Measurements from ENCODE around the gene MEX3A.
"Not testable (repeated sequence)": the region's sequence is repeated elsewhere in the genome, so short reads cannot be mapped to it uniquely, and the experiment has no call there.

Gene MEX3A

GRCh38 chr1:156117414-156118176 is 35.3 kb upstream of the MEX3A start:
- no peak for DNase-seq

DNA sequence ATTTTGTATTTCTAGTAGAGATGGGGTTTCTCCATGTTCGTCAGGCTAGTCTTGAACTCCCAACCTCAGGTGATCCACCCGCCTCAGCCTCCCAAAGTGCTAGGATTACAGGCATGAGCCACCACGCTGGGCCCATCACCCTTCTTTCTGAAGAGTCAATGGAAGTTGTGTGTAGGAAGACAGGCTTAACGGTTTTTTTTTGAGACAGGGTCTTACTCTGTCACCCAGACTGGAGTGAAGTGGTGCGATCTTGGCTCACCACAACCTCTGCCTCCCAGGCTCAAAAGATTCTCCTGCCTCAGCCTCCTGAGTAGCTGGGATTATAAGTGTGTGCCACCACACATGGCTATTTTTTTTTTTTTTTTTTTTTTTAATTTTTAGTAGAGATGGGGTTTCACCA is 34.5 kb upstream of the MEX3A start:
- not testable (repeated sequence) for DNase-seq

DNA sequence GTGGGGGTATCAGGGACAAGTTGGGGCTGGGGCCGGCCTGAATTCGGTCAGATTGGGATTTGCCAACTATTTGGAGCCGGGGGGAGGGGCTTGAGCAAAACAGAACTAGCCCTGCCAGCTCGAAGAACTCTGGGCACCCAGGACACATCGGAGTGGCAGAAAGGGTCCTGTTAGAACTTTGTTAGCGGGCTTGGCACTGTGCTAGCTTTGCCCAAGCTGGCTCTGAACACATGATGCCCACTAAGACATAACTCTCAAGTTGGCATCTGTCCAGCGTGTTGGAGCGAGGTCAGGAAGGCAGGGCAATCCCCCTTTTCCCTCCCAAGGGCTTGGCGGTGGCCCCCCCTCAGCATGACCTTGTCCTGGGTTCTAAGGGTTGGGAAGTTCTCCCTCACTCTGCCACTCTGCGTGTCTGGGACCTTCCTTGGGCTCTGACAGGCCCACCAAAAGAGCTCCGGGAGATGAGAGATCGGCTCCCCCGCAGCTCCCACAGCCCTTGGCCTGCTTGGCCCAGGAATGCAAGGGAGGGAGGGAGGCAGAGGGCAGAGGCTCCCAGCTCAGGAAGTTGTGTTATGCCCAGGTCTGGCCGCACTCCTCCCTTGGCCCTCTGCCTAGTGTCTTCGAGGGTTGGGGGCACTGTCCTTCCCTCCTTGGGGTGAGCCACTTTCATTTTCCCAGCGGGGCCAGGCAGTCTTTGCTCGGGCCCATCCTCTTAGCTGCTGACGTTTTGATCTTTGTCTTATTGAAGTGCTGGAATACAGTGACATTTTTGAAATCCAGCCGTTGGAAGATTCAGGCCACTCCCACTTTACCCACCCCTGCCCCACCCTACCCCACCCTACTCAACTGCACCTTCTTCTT is 33.5 kb upstream of the MEX3A start:
- DNase-seq = peak; percentile 12 to 14

DNA sequence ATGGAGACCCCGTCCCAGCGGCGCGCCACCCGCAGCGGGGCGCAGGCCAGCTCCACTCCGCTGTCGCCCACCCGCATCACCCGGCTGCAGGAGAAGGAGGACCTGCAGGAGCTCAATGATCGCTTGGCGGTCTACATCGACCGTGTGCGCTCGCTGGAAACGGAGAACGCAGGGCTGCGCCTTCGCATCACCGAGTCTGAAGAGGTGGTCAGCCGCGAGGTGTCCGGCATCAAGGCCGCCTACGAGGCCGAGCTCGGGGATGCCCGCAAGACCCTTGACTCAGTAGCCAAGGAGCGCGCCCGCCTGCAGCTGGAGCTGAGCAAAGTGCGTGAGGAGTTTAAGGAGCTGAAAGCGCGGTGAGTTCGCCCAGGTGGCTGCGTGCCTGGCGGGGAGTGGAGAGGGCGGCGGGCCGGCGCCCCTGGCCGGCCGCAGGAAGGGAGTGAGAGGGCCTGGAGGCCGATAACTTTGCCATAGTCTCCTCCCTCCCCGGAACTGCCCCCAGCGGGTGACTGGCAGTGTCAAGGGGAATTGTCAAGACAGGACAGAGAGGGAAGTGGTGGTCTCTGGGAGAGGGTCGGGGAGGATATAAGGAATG is 32.8 kb upstream of the MEX3A start:
- peak; percentile 25 to 38 for DNase-seq

DNA sequence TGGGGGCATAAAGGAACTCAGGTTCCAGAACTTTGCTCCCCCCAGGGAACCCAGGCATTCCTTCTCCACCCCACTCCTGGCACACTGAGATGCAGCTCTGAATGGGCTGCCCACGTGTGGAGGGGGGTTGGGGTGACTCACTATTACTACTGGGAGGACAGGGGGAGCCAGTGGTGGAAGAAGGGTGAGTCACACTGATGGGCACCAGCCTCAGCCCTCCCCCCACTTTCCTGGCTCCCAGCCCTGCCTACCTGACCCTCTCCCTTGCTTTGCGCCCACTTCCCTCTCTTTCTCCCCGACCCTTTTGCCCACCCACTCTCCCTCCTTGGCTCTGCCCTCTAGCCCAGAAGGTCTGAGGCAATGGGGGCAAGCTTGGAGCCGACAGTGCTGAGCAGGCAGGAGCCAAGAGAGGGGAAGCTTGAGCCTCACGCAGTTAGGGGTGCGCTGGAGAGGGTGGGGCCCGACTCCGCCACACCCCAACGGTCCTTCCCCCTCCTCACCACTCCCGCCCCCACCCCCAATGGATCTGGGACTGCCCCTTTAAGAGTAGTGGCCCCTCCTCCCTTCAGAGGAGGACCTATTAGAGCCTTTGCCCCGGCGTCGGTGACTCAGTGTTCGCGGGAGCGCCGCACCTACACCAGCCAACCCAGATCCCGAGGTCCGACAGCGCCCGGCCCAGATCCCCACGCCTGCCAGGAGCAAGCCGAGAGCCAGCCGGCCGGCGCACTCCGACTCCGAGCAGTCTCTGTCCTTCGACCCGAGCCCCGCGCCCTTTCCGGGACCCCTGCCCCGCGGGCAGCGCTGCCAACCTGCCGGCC is 32.0 kb upstream of the MEX3A start, which contains the start of gene LMNA:
LMNA (plus strand) TSS at position 611 of the 818 bp plus-strand sequence. CDS start 208 bp downstream, outside the sequence.
- DNase-seq = peak; percentile 90 to 94

DNA sequence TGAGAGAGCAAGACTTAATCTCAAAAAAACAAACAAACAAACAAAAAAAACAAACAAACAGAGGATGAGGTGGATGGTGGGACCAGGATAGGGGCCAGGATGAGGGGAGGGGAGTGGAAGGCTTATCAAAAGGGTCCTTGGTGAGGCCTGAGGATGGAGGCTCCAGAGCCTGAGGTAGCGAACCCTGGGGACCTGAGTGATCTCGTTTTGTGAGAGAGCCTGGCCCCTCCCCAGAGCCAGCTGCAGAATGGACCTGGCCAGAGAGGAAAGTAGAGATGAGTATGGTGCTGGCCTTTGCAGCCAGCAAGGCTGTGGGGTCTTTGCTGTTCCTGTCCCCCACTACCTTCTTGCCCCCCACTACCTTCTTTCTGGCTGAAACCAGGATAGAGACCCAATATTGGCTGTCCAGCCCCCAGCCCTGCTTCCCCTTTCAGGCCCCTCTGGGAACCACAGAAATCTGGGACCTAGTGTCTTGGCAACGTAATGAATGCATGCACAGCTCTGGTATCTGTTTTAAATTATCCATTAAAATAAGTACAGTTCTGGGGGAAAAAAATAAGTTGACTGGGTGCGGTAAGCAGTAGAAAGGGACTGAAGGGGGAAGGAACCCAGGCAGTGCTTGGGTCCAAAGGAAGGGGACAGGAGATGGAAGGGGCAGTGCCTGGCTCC is 31.2 kb upstream of the MEX3A start:
- DNase-seq = no peak

- DNase-seq = no peak
Measured at GRCh38 chr1:156112276-156113137, 30.2 kb upstream of the MEX3A start.

GRCh38 chr1:156111355-156111962 is 29.2 kb upstream of the MEX3A start:
- no peak for DNase-seq

DNA sequence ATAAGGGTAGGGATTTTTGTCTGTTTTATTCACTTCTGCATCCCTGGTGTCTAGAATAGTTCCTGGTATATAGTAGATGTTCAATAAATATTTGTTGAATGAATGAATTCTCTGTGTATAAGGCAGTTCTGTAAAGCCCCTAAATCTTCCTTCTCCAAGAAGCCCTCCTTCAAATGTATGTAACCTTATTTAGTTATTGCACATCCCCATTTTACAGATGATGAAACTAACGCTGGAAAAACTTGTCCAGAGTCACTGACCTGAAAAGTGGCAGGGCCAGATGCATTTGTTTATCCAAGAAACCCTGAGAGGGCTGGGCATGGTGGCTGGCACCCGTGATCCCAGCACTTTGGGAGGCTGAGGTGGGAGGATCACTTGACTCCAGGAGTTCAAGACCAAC is 28.0 kb upstream of the MEX3A start:
- no peak for DNase-seq

- no peak for DNase-seq
Measured at GRCh38 chr1:156108664-156109241, 26.5 kb upstream of the MEX3A start.

GRCh38 chr1:156108057-156108456 is 25.8 kb upstream of the MEX3A start:
- no peak for DNase-seq

DNA sequence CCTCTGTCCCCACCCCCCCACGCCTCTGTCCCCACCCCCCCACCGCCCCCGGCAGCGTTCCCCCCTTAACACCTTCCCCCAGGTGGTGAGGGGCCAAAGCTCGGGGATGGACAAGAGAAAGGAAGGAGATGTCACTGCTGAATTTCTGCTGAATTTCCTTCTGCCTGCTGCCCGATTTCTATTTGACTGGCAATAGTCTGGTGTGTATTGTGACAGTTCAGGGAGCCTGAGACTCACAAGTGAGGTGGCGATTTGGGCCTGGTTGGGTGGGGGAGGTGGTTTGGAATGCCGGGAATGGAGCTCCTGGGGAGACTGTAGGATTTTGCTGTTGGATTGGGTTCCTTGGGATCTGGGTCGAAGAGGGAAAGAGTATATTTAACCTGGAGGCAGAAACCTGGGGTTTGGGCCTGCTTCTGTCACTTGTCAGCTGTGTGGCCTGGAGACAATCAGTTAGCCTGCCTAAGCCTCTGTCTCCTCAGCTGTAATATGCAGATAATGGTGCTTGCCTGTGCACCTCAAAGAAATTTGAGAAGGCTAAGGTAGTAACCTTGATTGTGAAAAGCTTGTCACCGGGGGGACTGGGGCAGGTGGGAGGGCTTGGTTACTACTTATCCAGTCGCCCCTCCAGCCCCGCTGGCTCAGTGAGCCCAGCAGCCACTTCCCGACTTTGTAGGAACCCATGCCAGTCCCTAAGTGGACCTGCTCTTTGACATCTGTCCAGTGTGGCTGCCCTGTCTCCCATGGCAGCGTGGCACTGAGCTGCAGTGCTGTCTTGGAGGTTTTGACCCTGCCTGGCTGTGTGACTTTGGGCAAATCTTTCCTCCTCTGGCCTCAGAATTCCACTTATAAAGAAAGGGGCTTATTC is 24.6 kb upstream of the MEX3A start:
- no peak for DNase-seq

GRCh38 chr1:156104861-156105832 is 22.9 kb upstream of the MEX3A start:
- DNase-seq = no peak

DNA sequence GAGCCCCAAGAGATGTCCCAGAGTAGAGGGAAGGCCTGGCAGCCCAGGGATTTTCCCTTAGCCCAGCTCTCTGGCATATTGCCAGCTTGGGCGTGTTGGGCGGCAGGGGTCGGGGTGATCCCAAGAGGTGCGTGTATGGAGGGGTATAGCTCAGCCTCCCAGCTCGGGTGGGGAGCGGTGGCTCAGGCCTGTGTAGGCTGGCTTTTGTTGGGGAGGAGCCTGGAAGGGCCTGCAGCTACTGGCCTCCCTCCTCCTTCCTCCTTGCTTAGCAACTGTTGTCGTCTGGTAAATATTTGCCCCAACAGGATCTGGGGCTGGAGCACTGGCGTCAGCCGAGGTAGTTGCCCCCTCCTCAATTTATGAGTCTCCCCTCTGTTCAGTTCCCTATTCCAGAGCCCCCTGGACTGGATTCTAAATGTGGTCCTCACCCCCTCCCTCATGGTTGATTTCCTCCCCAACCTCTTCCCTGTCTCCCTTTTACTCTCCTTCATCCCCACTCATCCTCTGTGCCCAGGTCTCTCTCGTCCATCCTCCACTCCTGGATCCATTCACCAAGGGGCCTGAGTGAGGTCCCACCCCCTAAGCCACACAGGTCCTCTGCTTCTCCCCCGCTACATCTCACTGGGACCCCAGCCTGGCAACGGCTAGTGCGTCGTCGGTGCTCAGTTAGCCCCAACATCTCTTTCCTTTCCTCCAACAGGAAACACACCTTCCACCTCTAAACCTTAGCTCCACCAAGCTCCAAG is 22.0 kb upstream of the MEX3A start:
- peak; percentile 60 to 63 for DNase-seq

DNA sequence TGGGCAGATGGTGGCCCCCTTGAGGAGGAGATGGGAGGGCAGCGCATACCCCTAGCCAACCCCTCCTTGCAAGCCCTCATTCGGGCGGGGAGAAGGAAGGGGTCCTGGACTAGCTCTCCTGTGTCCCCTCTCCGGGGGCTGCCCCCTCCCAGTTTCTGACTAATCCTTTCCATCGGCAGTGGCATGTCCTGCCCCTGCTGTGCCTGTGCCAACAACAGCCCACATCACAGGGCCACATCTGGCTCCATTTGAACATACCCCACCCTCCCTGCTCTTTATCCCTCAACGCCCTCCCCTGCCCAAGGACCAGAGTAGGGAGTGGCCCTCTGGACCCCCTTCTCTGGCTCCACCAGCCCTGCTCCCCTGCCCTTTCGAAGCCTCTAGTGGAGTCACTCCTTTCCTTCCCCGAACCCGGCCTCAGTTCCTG is 21.3 kb upstream of the MEX3A start:
- no peak for DNase-seq

- DNase-seq = peak; percentile 67 to 75
Measured at GRCh38 chr1:156102633-156103511, 20.6 kb upstream of the MEX3A start.

All from inflammatory macrophage (primary cell).